Stimulated activated naive B cell treated with anti-CD40 and anti-IgM and Interleukin-4, amounts not matched to agents 10 μg/mL and 1 μg/mL and 100 μg/mL, for 72 hours (primary cell): ENCODE measurements around the gene OR2T1.
"Not testable (repeated sequence)": the region's sequence is repeated elsewhere in the genome, so short reads cannot be mapped to it uniquely, and the experiment has no call there.

ENCODE experiments used
- ATAC-seq, 2 donors: fragments of 150-1000 bp; cut with Tn5 transposase; replicated peaks; 2 replicates each; pipeline ENCODE4 v1.10.0; 2021; ENCODE audit warnings: moderate library complexity in 1 of 2
- DNase-seq: peaks from one replicate; pipeline ENCODE4 v3.0.0; 2021
- H3K27ac Mint-ChIP-seq: one replicate; pipeline ENCODE4 v1.8.0; 2022; ENCODE audit warnings: mild to moderate bottlenecking, mixed read lengths
- H3K27me3 Mint-ChIP-seq, 2 donors: one replicate each; pipeline ENCODE4 v1.8.0; 2022; ENCODE audit warnings: mixed read lengths in 2 of 2
- H3K36me3 Mint-ChIP-seq, 2 donors: one replicate each; pipeline ENCODE4 v1.8.0; 2022; ENCODE audit warnings: mixed read lengths in 2 of 2, mild to moderate bottlenecking in 1 of 2
- H3K4me1 Mint-ChIP-seq, 2 donors: one replicate each; pipeline ENCODE4 v1.8.0; 2022; ENCODE audit warnings: mixed read lengths in 2 of 2, mild to moderate bottlenecking in 1 of 2
- H3K4me3 Mint-ChIP-seq, 2 donors: one replicate each; pipeline ENCODE4 v1.8.0; 2022; ENCODE audit warnings: mild to moderate bottlenecking in 2 of 2, mixed read lengths in 2 of 2, moderate library complexity in 1 of 2
- H3K9me3 Mint-ChIP-seq, 2 donors: one replicate each; pipeline ENCODE4 v1.8.0; 2022; ENCODE audit warnings: mixed read lengths in 2 of 2, mild to moderate bottlenecking in 1 of 2

Gene OR2T1

DNA sequence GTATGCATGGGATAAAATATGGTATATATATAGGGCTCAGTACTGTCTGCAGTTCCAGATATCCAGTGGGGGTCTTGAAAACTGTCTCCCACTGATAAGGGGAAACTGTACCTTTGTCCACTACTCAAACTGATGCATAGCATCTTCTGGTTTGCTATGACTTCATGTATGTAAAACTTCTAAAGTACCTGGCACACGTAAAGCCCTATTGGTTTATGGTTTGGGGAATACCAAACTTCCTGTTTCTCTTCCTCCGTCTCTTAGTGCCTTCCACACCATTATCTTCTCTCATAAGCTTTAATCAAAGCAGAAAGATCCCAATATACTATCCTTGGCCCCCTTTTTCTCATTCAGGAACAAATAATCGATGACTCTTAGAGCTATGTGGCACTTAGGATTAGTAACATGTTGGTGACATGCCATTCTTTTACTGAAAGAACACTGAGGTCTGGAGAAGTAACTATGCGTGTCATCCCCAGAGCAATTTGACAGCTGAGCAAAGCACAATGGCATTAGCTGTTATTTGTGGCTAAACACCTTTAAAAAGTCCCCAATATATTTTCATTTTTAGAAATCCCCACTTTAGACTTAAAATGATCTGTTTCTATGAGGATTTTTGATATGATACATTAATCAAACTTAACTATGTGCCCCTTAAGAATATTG, 45.7 kb downstream of the OR2T1 start:
- not testable (repeated sequence) for H3K9me3 Mint-ChIP-seq, H3K27ac Mint-ChIP-seq, H3K36me3 Mint-ChIP-seq, H3K27me3 Mint-ChIP-seq, DNase-seq, H3K4me3 Mint-ChIP-seq
- ATAC-seq: peak; percentile 86 to 89
- H3K4me1 Mint-ChIP-seq: peaks cover 23 to 36% of the 10 kb centered on the region in 2 donors

DNA sequence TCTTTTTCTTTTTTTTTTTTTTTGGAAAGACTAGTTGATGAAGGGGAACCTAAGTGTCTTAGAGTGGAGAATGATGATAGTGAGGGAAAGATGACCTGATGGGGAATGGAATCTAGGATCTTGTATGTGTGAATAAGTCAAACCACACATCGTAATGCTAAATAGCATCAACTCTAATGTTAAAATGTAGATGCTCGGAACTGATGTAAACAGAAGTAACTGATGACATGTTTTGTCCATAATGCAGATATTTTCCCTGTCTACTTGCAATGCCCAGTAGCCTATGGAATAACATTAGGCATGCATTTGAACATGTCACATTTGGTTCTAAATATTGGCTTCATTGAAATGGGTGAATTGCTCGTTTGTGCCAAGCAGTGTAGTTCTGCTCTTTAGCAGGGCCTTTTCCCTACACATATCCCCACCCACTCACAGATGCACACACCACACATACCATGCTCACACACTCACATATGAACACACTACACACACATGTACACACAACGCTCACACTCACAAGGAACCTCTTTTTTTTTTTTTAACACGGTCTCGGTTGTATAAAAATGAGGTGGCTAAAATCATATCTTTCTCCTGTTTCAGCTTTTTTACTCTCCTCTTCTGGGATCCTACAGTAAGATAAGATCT, 47.1 kb downstream of the OR2T1 start:
- H3K27me3 Mint-ChIP-seq, H3K36me3 Mint-ChIP-seq, H3K9me3 Mint-ChIP-seq, ATAC-seq, DNase-seq: not testable (repeated sequence)
- H3K27ac Mint-ChIP-seq: peak overlapping the region; percentile 88
- peaks cover 19 to 31% of the 10 kb centered on the region in 2 donors for H3K4me1 Mint-ChIP-seq
- H3K4me3 Mint-ChIP-seq: peak overlapping the region; percentile 60 to 67

- peak; percentile 65 to 66 for ATAC-seq
- peak overlapping the region; percentile 60 to 67 for H3K4me3 Mint-ChIP-seq
Measured at GRCh38 chr1:248450466-248451145, 47.8 kb downstream of the OR2T1 start.

DNA sequence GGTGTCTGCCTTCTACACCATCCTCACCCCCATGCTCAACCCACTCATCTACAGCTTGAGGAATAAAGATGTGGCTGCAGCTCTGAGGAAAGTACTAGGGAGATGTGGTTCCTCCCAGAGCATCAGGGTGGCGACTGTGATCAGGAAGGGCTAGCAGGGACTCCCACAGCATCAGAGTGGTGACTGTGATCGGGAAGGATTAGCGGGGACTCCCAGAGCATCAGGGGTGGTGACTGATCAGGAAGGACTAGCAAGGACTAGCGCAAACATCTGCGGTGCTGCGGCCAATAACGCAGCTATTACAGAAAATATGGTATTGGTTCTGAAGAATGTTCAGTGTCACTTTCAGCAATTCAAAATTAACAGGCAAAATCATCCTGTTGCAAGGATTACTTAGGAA, 50.8 kb downstream of the OR2T1 start:
- peaks cover 7 to 14% of the 10 kb centered on the region in 2 donors for H3K4me1 Mint-ChIP-seq
- not testable (repeated sequence) for H3K36me3 Mint-ChIP-seq, H3K4me3 Mint-ChIP-seq, H3K27ac Mint-ChIP-seq, DNase-seq, H3K27me3 Mint-ChIP-seq, ATAC-seq, H3K9me3 Mint-ChIP-seq

More at GRCh38 chr1:248450466-248451145, 47.8 kb downstream of the OR2T1 start:
- H3K9me3 Mint-ChIP-seq, H3K36me3 Mint-ChIP-seq, DNase-seq, H3K27me3 Mint-ChIP-seq: not testable (repeated sequence)
- Mint-ChIP-seq H3K27ac (peak overlapping the region; percentile 88), H3K4me1 (peaks cover 16 to 25% of the 10 kb centered on the region in 2 donors)

GRCh38 chr1:248455045-248455444, 52.2 kb downstream of the OR2T1 start:
- H3K4me3 Mint-ChIP-seq, ATAC-seq, DNase-seq: not testable (repeated sequence)

DNA sequence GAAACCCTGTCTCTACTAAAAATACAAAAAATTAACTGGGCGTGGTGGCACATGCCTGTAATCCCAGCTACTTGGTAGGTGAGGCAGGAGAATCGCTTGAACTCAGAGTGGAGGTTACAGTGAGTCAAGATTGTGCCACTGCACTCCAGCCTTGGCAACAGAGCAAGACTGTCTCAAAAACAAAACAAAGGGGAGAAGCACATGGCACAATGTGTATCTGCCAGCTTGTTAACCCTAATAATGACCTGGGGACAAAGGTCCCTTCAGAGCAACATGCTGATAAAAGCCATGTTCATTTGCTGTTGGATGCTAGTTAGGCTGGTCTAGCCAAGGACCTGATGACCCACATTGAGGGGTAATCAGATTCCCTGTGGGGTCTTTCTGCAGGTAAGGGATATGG, 53.8 kb downstream of the OR2T1 start:
- not testable (repeated sequence) for H3K27me3 Mint-ChIP-seq, H3K9me3 Mint-ChIP-seq, ATAC-seq, H3K36me3 Mint-ChIP-seq, H3K27ac Mint-ChIP-seq, H3K4me1 Mint-ChIP-seq, H3K4me3 Mint-ChIP-seq, DNase-seq

More at GRCh38 chr1:248455045-248455444, 52.2 kb downstream of the OR2T1 start:
- not testable (repeated sequence) for H3K27ac Mint-ChIP-seq, H3K9me3 Mint-ChIP-seq, H3K4me1 Mint-ChIP-seq, H3K36me3 Mint-ChIP-seq, H3K27me3 Mint-ChIP-seq
